ENCODE results near the gene E2F7.

E2F7 gene

DNA sequence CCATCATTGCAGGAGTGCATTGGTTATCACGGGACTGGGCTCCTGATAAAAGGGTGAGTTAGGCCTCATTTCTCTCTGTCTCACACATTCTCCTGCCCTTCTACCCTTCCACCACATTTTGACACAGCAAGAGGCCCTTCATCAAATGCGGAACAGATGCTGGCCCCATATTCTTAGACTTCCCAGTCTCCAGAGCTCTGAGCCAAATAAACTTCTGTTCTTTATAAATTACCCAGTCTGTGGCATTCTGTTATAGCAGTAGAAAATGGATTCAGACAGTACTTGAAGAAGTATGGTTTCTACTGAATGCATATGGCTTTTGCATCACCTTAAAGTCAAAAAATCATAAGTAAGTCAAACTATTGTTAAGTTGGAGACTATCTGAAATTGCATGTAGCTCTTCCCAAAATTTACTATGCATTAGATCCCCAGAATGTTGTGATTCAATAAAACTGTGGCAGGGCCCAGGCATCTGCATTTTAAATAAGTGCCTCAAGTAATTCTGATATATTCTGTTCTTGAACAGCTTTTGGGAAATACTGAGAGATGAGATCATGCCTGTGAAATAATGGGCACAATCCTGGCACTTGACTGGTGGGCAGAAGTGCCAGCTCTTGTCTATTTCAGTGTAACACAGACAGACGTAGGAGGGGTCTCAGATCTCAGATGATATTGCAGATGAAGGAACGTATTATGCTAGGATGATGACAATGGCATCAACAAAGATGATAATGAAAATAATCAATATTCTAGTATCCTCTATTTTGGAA is 68.2 kb downstream of the E2F7 start:
- no peaks in the 10 kb centered on the region for H3K36me3 ChIP-seq (ENCODE audit: insufficient read depth, low read length)
- no peaks in the 10 kb centered on the region for H3K27me3 ChIP-seq (ENCODE audit: insufficient read depth, low read length)
- no peak overlapping the region for H3K27ac ChIP-seq (ENCODE audit: low read depth, low read length)
- no peaks in the 10 kb centered on the region for H3K9me3 ChIP-seq (ENCODE audit: insufficient read depth, low read depth, low read length)
- H3K4me1 ChIP-seq (ENCODE audit: insufficient read depth, low read length), result no peaks in the 10 kb centered on the region
- H3K4me3 ChIP-seq (ENCODE audit: low read length), result no peak overlapping the region
- H3K9ac ChIP-seq (ENCODE audit: low read depth, low read length), result no peak overlapping the region
- 92% methylated on average over 4 of the region's 4 CpGs for WGBS

- Histone ChIP-seq H3K27ac (ENCODE audit: low read depth, low read length) (no peak overlapping the region), H3K4me1 (ENCODE audit: insufficient read depth, low read length) (no peaks in the 10 kb centered on the region), H3K9me3 (ENCODE audit: insufficient read depth, low read depth, low read length) (no peaks in the 10 kb centered on the region), H3K9ac (ENCODE audit: low read depth, low read length) (no peak overlapping the region), H3K27me3 (ENCODE audit: insufficient read depth, low read length) (no peaks in the 10 kb centered on the region), H3K4me3 (ENCODE audit: low read length) (no peak overlapping the region), H3K36me3 (ENCODE audit: insufficient read depth, low read length) (no peaks in the 10 kb centered on the region)
- WGBS, result 77% methylated on average over 1 of the region's 1 CpG
Measured at GRCh38 chr12:76990716-76991115, 74.7 kb downstream of the E2F7 start.

DNA sequence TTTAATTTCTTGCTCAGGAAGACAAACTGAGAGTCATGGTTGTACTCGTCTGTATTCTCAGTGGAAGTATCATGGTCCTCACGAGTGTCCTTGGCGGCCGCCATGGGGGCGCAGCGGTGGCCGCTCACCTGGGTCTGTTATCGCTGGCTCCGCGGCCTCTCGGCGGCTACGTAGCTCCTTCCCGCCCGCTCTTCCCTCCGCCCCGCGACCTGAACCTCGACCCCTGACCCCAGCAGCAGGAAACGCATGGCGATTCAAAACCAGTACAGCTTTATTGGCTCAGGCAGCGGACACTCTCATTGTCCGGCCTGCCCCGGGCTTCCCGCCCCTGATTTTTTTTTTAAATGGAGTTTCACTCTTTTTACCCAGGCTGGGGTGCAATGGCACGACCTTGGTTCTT is 80.8 kb downstream of the E2F7 start:
- no peaks in the 10 kb centered on the region for H3K4me1 ChIP-seq (ENCODE audit: insufficient read depth, low read length)
- WGBS, result 96% methylated on average over 26 of the region's 26 CpGs
- H3K27ac ChIP-seq (ENCODE audit: low read depth, low read length), result no peak overlapping the region
- no peak overlapping the region for H3K9ac ChIP-seq (ENCODE audit: low read depth, low read length)
- no peaks in the 10 kb centered on the region for H3K27me3 ChIP-seq (ENCODE audit: insufficient read depth, low read length)
- H3K9me3 ChIP-seq (ENCODE audit: insufficient read depth, low read depth, low read length), result peaks cover 19% of the 10 kb centered on the region; the same call in 1 of the 2 replicates
- H3K4me3 ChIP-seq (ENCODE audit: low read length), result no peak overlapping the region
- H3K36me3 ChIP-seq (ENCODE audit: insufficient read depth, low read length), result no peaks in the 10 kb centered on the region

DNA sequence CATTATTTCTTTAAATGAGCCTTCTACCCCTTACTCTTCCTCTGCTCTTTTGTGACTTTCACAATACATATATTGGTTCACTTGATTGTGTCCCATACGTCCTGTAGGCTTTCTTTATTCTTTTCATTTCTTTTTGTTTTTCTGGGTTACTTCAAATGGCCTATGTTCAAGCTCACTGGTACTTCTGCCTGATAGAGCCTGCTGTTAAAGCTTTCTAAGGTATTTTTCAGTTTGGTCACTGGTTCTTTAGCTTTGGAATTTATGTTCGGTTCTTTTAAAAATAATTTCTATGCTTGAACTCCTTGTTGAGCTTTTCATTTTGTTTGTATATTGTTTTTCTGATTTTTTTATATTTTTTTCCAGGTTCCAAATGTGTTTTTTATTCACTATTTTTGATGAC is 81.9 kb downstream of the E2F7 start:
- no peaks in the 10 kb centered on the region for H3K4me1 ChIP-seq (ENCODE audit: insufficient read depth, low read length)
- no peaks in the 10 kb centered on the region for H3K27me3 ChIP-seq (ENCODE audit: insufficient read depth, low read length)
- peaks cover 19% of the 10 kb centered on the region; the same call in 1 of the 2 replicates for H3K9me3 ChIP-seq (ENCODE audit: insufficient read depth, low read depth, low read length)
- no peaks in the 10 kb centered on the region for H3K36me3 ChIP-seq (ENCODE audit: insufficient read depth, low read length)
- no peak overlapping the region for H3K9ac ChIP-seq (ENCODE audit: low read depth, low read length)
- H3K27ac ChIP-seq (ENCODE audit: low read depth, low read length), result no peak overlapping the region
- H3K4me3 ChIP-seq (ENCODE audit: low read length), result no peak overlapping the region
- 95% methylated on average over 2 of the region's 2 CpGs for WGBS

DNA sequence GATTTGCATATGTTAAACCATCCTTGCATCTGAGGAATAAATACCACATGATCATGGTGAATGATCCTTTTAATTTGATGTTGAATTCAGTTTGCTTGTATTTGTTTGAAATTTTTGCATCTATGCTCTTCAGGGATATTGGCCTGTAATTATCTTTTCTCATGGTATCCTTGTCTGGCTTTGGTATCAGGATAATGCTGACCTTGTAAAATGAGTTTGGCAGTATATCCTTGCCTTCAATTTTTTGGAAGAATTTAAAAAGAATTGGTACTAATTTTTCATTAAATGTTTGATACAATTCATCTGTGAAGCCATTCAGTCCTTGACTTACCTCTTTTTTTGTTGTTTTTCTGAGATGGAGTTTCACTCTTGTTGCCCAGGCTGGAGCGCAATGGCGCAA is 85.2 kb downstream of the E2F7 start:
- no peak overlapping the region for H3K9ac ChIP-seq (ENCODE audit: low read depth, low read length)
- 100% methylated on average over 2 of the region's 2 CpGs for WGBS
- no peaks in the 10 kb centered on the region for H3K36me3 ChIP-seq (ENCODE audit: insufficient read depth, low read length)
- H3K4me3 ChIP-seq (ENCODE audit: low read length), result no peak overlapping the region
- no peak overlapping the region for H3K27ac ChIP-seq (ENCODE audit: low read depth, low read length)
- peaks cover 19% of the 10 kb centered on the region; the same call in 1 of the 2 replicates for H3K9me3 ChIP-seq (ENCODE audit: insufficient read depth, low read depth, low read length)
- no peaks in the 10 kb centered on the region for H3K27me3 ChIP-seq (ENCODE audit: insufficient read depth, low read length)
- peaks cover 7% of the 10 kb centered on the region; the same call in 1 of the 2 replicates for H3K4me1 ChIP-seq (ENCODE audit: insufficient read depth, low read length)

DNA sequence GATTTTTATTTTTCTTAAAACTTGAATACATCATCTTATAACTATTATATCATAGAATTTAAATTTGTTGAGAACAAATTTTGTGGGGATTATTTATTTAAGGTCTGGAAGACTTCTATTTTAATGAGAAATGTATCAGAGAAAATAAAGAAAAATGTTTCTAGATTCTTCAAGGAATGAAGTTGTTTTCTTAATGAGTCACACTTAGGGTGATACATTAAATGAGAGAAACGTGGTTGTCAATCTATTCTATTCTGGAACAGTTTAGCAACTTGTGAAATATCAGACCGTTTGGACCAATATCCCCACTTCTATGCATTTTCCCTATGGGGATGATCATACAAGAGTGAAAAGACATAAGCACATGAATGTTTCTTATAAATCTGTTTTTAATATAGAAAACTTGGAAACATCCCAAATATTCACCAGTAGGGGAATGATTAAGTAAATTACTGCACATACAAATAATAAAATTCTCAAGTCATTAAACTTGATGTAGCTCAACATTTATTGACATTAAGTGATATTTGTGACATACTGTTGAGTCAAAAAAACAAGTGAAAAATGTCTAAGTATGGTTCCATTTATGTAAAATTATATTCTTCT is 88.5 kb downstream of the E2F7 start:
- H3K4me1 ChIP-seq (ENCODE audit: insufficient read depth, low read length), result peaks cover 12% of the 10 kb centered on the region; the same call in 1 of the 2 replicates
- H3K4me3 ChIP-seq (ENCODE audit: low read length), result no peak overlapping the region
- H3K9me3 ChIP-seq (ENCODE audit: insufficient read depth, low read depth, low read length), result peaks cover 7% of the 10 kb centered on the region; the same call in 1 of the 2 replicates
- H3K9ac ChIP-seq (ENCODE audit: low read depth, low read length), result no peak overlapping the region
- 100% methylated on average over 2 of the region's 2 CpGs for WGBS
- no peaks in the 10 kb centered on the region for H3K27me3 ChIP-seq (ENCODE audit: insufficient read depth, low read length)
- no peak overlapping the region for H3K27ac ChIP-seq (ENCODE audit: low read depth, low read length)
- no peaks in the 10 kb centered on the region for H3K36me3 ChIP-seq (ENCODE audit: insufficient read depth, low read length)

All from HUES64 (cell line).